GM18907 (cell line): ENCODE results near the gene PPIF.

ENCODE experiments used
- ATAC-seq: cut with Tn5 transposase; IDR thresholded peaks from one replicate; pipeline ENCODE4 v1.9.1; 2021; ENCODE audit warnings: mild to moderate bottlenecking, moderate library complexity; ENCODE audit not compliant: unreplicated experiment

PPIF gene

GRCh38 chr10:79313320-79313719 lies 33.9 kb upstream of the PPIF start:
- ATAC-seq, result no peak

- ATAC-seq, result no peak
Measured at GRCh38 chr10:79313911-79314439, 33.3 kb upstream of the PPIF start.

- no peak for ATAC-seq
Measured at GRCh38 chr10:79314761-79315601, 32.3 kb upstream of the PPIF start.

GRCh38 chr10:79315602-79315920 lies 31.7 kb upstream of the PPIF start:
- ATAC-seq, result no peak

GRCh38 chr10:79316671-79317431 lies 30.4 kb upstream of the PPIF start:
- ATAC-seq, result peak; percentile 73

GRCh38 chr10:79318369-79318768 lies 28.9 kb upstream of the PPIF start:
- no peak for ATAC-seq

GRCh38 chr10:79319115-79319771 lies 28.0 kb upstream of the PPIF start:
- ATAC-seq, result no peak

GRCh38 chr10:79320316-79320715 lies 27.0 kb upstream of the PPIF start:
- ATAC-seq, result no peak

- ATAC-seq, result no peak
Measured at GRCh38 chr10:79320820-79321493, 26.3 kb upstream of the PPIF start.

GRCh38 chr10:79321494-79321882 lies 25.8 kb upstream of the PPIF start:
- ATAC-seq, result no peak

GRCh38 chr10:79321951-79322350 lies 25.3 kb upstream of the PPIF start:
- ATAC-seq, result no peak

GRCh38 chr10:79322616-79323543 lies 24.4 kb upstream of the PPIF start:
- ATAC-seq, result peak; percentile 75

GRCh38 chr10:79323602-79324001 lies 23.7 kb upstream of the PPIF start:
- no peak for ATAC-seq

- ATAC-seq, result no peak
Measured at GRCh38 chr10:79324032-79324695, 23.1 kb upstream of the PPIF start.

GRCh38 chr10:79326361-79327089 lies 20.7 kb upstream of the PPIF start:
- ATAC-seq, result no peak

- ATAC-seq, result no peak
Measured at GRCh38 chr10:79327090-79327457, 20.2 kb upstream of the PPIF start.

- no peak for ATAC-seq
Measured at GRCh38 chr10:79328147-79328701, 19.0 kb upstream of the PPIF start.

- no peak for ATAC-seq
Measured at GRCh38 chr10:79328737-79329504, 18.3 kb upstream of the PPIF start.
